Lung (tissue), 12 donors: ENCODE data around the gene ENTREP1. TPM values are rescaled to one million over a fixed set of nuclear protein-coding genes. Genes with fewer than 3 reads are reported as not detected.
"Not testable (repeated sequence)": the region's sequence is repeated elsewhere in the genome, so short reads cannot be mapped to it uniquely, and the experiment has no call there.

Experiments used
- ATAC-seq: fragments of 200-7000 bp; cut with Tn5 transposase; one replicate; pipeline ENCODE4 v1.9.1; 2020; ENCODE audit warnings: moderate number of reproducible peaks; ENCODE audit not compliant: insufficient read depth, low FRiP score
- DNase-seq, 3 donors: peaks; one replicate each; pipeline ENCODE4 v3.0.0-alpha.2; 2013 to 2017
- H3K27ac ChIP-seq, 2 donors: one replicate each; pipeline ENCODE4 v1.5.1; 2013; ENCODE audit warnings: mild to moderate bottlenecking in 2 of 2, moderate library complexity in 2 of 2, control low read depth in 1 of 2, inconsistent platforms in 1 of 2, low read depth in 1 of 2, low read length in 1 of 2
- H3K27me3 ChIP-seq, 3 donors: one replicate each; pipeline ENCODE4 v1.5.1; 2013; ENCODE audit warnings: low read length in 2 of 3; ENCODE audit not compliant: control insufficient read depth in 3 of 3, insufficient read depth in 3 of 3
- H3K36me3 ChIP-seq, 4 donors: one replicate each; pipeline ENCODE4 v1.5.1; 2013; ENCODE audit warnings: low read length in 4 of 4, mild to moderate bottlenecking in 1 of 4, moderate library complexity in 1 of 4; ENCODE audit not compliant: control insufficient read depth in 4 of 4, insufficient read depth in 4 of 4
- H3K4me1 ChIP-seq, 5 donors: one replicate each; pipeline ENCODE4 v1.5.1; 2013; ENCODE audit warnings: low read length in 5 of 5, mild to moderate bottlenecking in 2 of 5, moderate library complexity in 1 of 5; ENCODE audit not compliant: control insufficient read depth in 5 of 5, insufficient read depth in 5 of 5
- H3K4me3 ChIP-seq: one replicate; pipeline ENCODE4 v1.5.1; 2013; ENCODE audit warnings: mild to moderate bottlenecking, control low read depth, moderate library complexity
- H3K9ac ChIP-seq, 2 donors: one replicate each; pipeline ENCODE4 v1.5.1; 2013; ENCODE audit warnings: low read length in 2 of 2, control low read depth in 1 of 2; ENCODE audit not compliant: insufficient read depth in 1 of 2
- H3K9me3 ChIP-seq, 4 donors: one replicate each; pipeline ENCODE4 v1.5.1; 2013; ENCODE audit warnings: low read length in 3 of 4, mild to moderate bottlenecking in 1 of 4, moderate library complexity in 1 of 4; ENCODE audit not compliant: control insufficient read depth in 4 of 4, insufficient read depth in 3 of 4
- WGBS, 2 donors: extraction: QIAGEN DNeasy Blood & Tissue Kit; methylation state at CpG; one replicate each; pipeline ENCODE4 v1.1.7; 2013; 5-methylcytosine and 5-hydroxymethylcytosine counted together
- polyA plus RNA-seq, 2 donors: library from polyadenylated mRNA; stranded (reverse); fragments of 200-250 nt; gene quantifications; one replicate each; pipeline ENCODE4 v1.2.1, GENCODE V29; 2013
- total RNA-seq, 2 donors: library from RNA; depleted of rRNA in 1 of 2; stranded (reverse); fragments of >200 nt in 1 of 2; gene quantifications; one replicate each; pipeline ENCODE4 v1.2.1, GENCODE V29; 2014 to 2021
- TF ChIP-seq, protein P1 (sequence below): IDR thresholded peaks from 2 replicates; pipeline ENCODE4 v1.5.1; 2012; ENCODE audit warnings: mild to moderate bottlenecking; ENCODE audit errors: control extremely low read depth, extremely low read depth
- donor health status: control.
- donor health status: control.
- donor health status: Bipolar disorder and iron deficiency.
- donor health status: healthy.
- donor health status: DM: yes; HTN: yes; CAD: no.

The ENTREP1 gene
- total and polyA plus RNA-seq, 4 donors, result 3.7 to 47.9 (median 18.3) TPM

DNA sequence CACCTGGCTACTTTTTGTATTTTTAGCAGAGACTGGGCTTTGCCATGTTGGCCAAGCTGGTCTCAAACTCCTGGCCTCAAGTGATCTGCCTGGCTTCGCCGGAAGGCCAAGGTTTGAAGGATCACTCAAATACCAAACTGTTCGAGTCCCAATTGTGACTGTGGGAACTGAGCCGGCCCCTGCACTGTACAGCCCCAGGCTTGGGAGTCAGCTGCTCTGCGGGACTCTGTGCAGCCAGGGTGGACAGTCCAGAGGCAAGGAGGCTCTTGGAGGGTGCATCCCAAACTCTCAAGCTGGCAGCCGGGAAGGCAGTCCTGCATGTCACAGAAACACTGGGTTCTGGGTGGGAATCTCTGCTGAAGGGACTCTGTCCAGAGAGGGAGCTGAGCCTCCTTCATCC, 109.0 kb downstream of the ENTREP1 start:
- Histone ChIP-seq H3K36me3 (peaks cover 0 to 5% (median 2%) of the 10 kb centered on the region in 4 donors), H3K27ac (no peak overlapping the region), H3K27me3 (no peaks in the 10 kb centered on the region), H3K9ac (no peak overlapping the region), H3K9me3 (peaks cover 0 to 1% (median 0%) of the 10 kb centered on the region in 4 donors), H3K4me3 (no peak overlapping the region), H3K4me1 (no peaks in the 10 kb centered on the region)
- DNase-seq (no peak), ATAC-seq (no peak)
- 94 to 95% methylated on average over 6 of the region's 6 CpGs for WGBS, 2 donors
- TF ChIP-seq, protein P1, sequence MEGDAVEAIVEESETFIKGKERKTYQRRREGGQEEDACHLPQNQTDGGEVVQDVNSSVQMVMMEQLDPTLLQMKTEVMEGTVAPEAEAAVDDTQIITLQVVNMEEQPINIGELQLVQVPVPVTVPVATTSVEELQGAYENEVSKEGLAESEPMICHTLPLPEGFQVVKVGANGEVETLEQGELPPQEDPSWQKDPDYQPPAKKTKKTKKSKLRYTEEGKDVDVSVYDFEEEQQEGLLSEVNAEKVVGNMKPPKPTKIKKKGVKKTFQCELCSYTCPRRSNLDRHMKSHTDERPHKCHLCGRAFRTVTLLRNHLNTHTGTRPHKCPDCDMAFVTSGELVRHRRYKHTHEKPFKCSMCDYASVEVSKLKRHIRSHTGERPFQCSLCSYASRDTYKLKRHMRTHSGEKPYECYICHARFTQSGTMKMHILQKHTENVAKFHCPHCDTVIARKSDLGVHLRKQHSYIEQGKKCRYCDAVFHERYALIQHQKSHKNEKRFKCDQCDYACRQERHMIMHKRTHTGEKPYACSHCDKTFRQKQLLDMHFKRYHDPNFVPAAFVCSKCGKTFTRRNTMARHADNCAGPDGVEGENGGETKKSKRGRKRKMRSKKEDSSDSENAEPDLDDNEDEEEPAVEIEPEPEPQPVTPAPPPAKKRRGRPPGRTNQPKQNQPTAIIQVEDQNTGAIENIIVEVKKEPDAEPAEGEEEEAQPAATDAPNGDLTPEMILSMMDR, result no peak

GRCh38 chr9:69439654-69440053, 114.6 kb downstream of the ENTREP1 start:
- H3K36me3 ChIP-seq, H3K27ac ChIP-seq, H3K4me3 ChIP-seq, H3K27me3 ChIP-seq, H3K9me3 ChIP-seq, DNase-seq, H3K4me1 ChIP-seq, ATAC-seq, H3K9ac ChIP-seq: not testable (repeated sequence)
- WGBS, 2 donors, result 89 to 93% methylated on average over 4 of the region's 4 CpGs

DNA sequence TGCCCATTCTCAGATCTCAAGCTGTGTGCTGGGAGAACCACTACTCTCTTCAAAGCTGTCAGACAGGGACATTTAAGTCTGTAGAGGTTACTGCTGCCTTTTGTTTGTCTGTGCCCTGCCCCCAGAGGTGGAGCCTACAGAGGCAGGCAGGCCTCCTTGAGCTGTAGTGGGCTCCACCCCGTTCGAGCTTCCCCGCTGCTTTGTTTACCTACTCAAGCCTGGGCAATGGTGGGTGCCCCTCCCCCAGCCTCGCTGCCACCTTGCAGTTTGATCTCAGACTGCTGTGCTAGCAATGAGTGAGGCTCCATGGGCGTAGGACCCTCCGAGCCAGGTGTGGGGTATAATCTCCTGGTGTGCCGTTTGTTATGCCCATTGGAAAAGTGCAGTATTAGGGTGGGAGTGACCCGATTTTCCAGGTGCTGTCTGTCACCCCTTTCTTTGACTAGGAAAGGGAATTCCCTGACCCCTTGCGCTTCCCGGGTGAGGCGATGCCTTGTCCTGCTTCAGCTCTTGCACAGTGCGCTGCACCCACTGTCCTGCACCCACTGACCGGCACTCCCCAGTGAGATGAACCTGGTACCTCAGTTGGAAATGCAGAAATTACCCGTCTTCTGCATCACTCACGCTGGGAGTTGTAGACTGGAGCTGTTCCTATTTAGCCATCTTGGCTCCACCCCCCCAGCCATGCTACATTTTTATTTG, 115.4 kb downstream of the ENTREP1 start:
- WGBS, 2 donors, result 86 to 93% methylated on average over 15 of the region's 15 CpGs
- not testable (repeated sequence) for H3K27ac ChIP-seq, H3K27me3 ChIP-seq, ATAC-seq, H3K4me1 ChIP-seq, H3K36me3 ChIP-seq, DNase-seq, H3K9ac ChIP-seq, H3K9me3 ChIP-seq, H3K4me3 ChIP-seq

Other genes starting within 250 kb of the ENTREP1 start
- gene TJP2, start 150.9 kb upstream of the ENTREP1 start, total RNA-seq, result 100 to 1,000 TPM; 104 to 181 TPM
- gene TJP2, start 150.9 kb upstream of the ENTREP1 start, polyA plus RNA-seq, result 10 to 100 TPM; 39.3 to 43.2 TPM